ENCODE data around the gene AP3B1.
"Not testable (repeated sequence)": the region's sequence is repeated elsewhere in the genome, so short reads cannot be mapped to it uniquely, and the experiment has no call there.

AP3B1 gene

GRCh38 chr5:78137290-78137689 lies 157.2 kb downstream of the AP3B1 start:
- no peak for DNase-seq (ENCODE audit: low spot score)

GRCh38 chr5:78133423-78133822 lies 161.1 kb downstream of the AP3B1 start:
- DNase-seq (ENCODE audit: low spot score): no peak

GRCh38 chr5:78132507-78132906 lies 162.0 kb downstream of the AP3B1 start:
- DNase-seq (ENCODE audit: low spot score): no peak

GRCh38 chr5:78129597-78129996 lies 164.9 kb downstream of the AP3B1 start:
- DNase-seq (ENCODE audit: low spot score): no peak

GRCh38 chr5:78127875-78128274 lies 166.6 kb downstream of the AP3B1 start:
- DNase-seq (ENCODE audit: low spot score): peak; percentile 45

- no peak for DNase-seq (ENCODE audit: low spot score)
Measured at GRCh38 chr5:78126536-78126935, 168.0 kb downstream of the AP3B1 start.

GRCh38 chr5:78116167-78116566 lies 178.3 kb downstream of the AP3B1 start:
- no peak for DNase-seq (ENCODE audit: low spot score)

- no peak for DNase-seq (ENCODE audit: low spot score)
Measured at GRCh38 chr5:78113689-78114264, 180.7 kb downstream of the AP3B1 start.

- no peak for DNase-seq (ENCODE audit: low spot score)
Measured at GRCh38 chr5:78112931-78113330, 181.6 kb downstream of the AP3B1 start.

GRCh38 chr5:78109891-78110324 lies 184.6 kb downstream of the AP3B1 start:
- no peak for DNase-seq (ENCODE audit: low spot score)

GRCh38 chr5:78108564-78108963 lies 185.9 kb downstream of the AP3B1 start:
- no peak for DNase-seq (ENCODE audit: low spot score)

GRCh38 chr5:78103232-78103918 lies 191.1 kb downstream of the AP3B1 start:
- DNase-seq (ENCODE audit: low spot score): no peak

- no peak for DNase-seq (ENCODE audit: low spot score)
Measured at GRCh38 chr5:78102500-78102899, 192.0 kb downstream of the AP3B1 start.

GRCh38 chr5:78095125-78095524 lies 199.4 kb downstream of the AP3B1 start:
- DNase-seq (ENCODE audit: low spot score): no peak

- DNase-seq (ENCODE audit: low spot score): no peak
Measured at GRCh38 chr5:78090002-78090401, 204.5 kb downstream of the AP3B1 start.

GRCh38 chr5:78078858-78079257 lies 215.6 kb downstream of the AP3B1 start:
- DNase-seq (ENCODE audit: low spot score): no peak

- DNase-seq (ENCODE audit: low spot score): no peak
Measured at GRCh38 chr5:78077369-78078068, 217.0 kb downstream of the AP3B1 start.

- DNase-seq (ENCODE audit: low spot score): peak; percentile 25
Measured at GRCh38 chr5:78076351-78076750, 218.1 kb downstream of the AP3B1 start.

GRCh38 chr5:78075301-78075700 lies 219.2 kb downstream of the AP3B1 start:
- no peak for DNase-seq (ENCODE audit: low spot score)

GRCh38 chr5:78070691-78071090 lies 223.8 kb downstream of the AP3B1 start:
- not testable (repeated sequence) for DNase-seq (ENCODE audit: low spot score)

- not testable (repeated sequence) for DNase-seq (ENCODE audit: low spot score)
Measured at GRCh38 chr5:78067581-78067980, 226.9 kb downstream of the AP3B1 start.

GRCh38 chr5:78066722-78067121 lies 227.8 kb downstream of the AP3B1 start:
- DNase-seq (ENCODE audit: low spot score): not testable (repeated sequence)

- DNase-seq (ENCODE audit: low spot score): peak; percentile 8
Measured at GRCh38 chr5:78065663-78066062, 228.8 kb downstream of the AP3B1 start.

Measured in iPS-NIHi11 (cell line).